Ascending aorta (tissue), 2 donors: ENCODE measurements around the gene AIFM3. TPM values are rescaled to one million over a fixed set of nuclear protein-coding genes. Genes with fewer than 3 reads are reported as not detected.

Source experiments
- DNase-seq, 2 donors: peaks; one replicate each; pipeline ENCODE4 v3.0.0-alpha.2; 2019; ENCODE audit warnings: low spot score in 2 of 2
- H3K27ac ChIP-seq, 2 donors: fragments of 200-600 bp; sonication (generic); one replicate each; pipeline ENCODE4 v1.5.1; 2016 to 2017; ENCODE audit warnings: mild to moderate bottlenecking in 1 of 2
- H3K27me3 ChIP-seq: fragments of 200-600 bp; sonication (generic); one replicate; pipeline ENCODE4 v1.5.1; 2017
- H3K36me3 ChIP-seq, 2 donors: fragments of 200-600 bp; sonication (generic); one replicate each; pipeline ENCODE4 v1.5.1; 2016
- H3K4me1 ChIP-seq, 2 donors: fragments of 200-600 bp; sonication (generic); one replicate each; pipeline ENCODE4 v1.5.1; 2016 to 2017; ENCODE audit warnings: mild to moderate bottlenecking in 1 of 2
- H3K4me3 ChIP-seq, 2 donors: fragments of 200-600 bp; sonication (generic); one replicate each; pipeline ENCODE4 v1.5.1; 2016 to 2017; ENCODE audit warnings: mild to moderate bottlenecking in 1 of 2
- H3K9me3 ChIP-seq, 2 donors: fragments of 200-600 bp; sonication (generic); one replicate each; pipeline ENCODE4 v1.5.1; 2016
- intact Hi-C: fragments of 100-400 bp; cut with DNase I; formaldehyde crosslinking; loops from one replicate; pipeline ENCODE4 v1.15.1; 2023
- total RNA-seq: library from RNA; depleted of rRNA; stranded (reverse); fragments of >200 nt; gene quantifications from one replicate; pipeline ENCODE4 v1.1.0, GENCODE V29; 2016
- TF ChIP-seq, protein P1 (sequence below), 3 experiments: fragments of 200-600 bp in 2 of 3; fragments of 450-650 bp in 1 of 3; sonication (generic) in 2 of 3; IDR thresholded peaks; one replicate each; pipeline ENCODE4 v1.5.1; 2016 to 2019; ENCODE audit warnings: antibody characterized with exemption in 3 of 3, mild to moderate bottlenecking in 1 of 3, moderate library complexity in 1 of 3

AIFM3 gene
- total RNA-seq, 1 donor from 2014 or later: not detected

DNA sequence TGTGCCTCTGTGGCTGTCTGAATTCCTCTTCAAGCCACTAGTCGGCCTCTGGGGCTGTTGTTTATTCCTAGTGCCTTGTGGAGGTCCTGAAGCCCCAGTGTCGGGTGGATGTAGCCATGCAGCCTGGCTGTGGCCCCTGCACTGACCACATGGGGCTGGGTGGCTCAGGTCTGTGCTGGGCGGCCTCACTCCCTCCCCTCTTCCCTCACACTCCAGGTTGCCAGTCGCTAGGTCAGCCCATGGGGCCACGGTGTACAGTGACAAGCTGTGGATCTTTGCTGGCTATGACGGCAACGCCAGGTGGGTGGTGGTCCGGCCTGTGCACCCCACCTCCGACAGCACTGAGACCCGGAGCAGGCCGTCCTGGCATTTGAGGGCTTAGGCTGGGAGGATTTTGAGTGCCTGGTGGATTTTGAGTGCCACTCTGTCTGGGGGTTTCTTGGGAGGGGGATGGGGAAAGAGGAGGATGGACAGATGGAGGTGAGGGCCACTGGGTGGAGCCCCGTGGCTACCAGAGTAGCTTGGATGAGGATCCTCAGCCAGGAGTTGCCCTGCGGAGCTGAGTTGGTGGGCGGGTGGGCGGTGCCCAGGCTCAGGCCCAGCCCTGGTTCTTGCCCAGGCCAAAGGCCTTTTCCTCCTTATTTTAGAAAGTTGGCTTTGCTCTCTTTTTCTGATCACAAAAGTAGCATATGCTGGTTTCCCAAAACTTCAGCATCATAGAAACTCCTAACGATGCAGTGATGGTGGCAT is 21.7 kb downstream of the AIFM3 start:
- H3K9me3 ChIP-seq: no peaks in the 10 kb centered on the region
- H3K27ac ChIP-seq: no peak overlapping the region
- TF ChIP-seq, protein P1, sequence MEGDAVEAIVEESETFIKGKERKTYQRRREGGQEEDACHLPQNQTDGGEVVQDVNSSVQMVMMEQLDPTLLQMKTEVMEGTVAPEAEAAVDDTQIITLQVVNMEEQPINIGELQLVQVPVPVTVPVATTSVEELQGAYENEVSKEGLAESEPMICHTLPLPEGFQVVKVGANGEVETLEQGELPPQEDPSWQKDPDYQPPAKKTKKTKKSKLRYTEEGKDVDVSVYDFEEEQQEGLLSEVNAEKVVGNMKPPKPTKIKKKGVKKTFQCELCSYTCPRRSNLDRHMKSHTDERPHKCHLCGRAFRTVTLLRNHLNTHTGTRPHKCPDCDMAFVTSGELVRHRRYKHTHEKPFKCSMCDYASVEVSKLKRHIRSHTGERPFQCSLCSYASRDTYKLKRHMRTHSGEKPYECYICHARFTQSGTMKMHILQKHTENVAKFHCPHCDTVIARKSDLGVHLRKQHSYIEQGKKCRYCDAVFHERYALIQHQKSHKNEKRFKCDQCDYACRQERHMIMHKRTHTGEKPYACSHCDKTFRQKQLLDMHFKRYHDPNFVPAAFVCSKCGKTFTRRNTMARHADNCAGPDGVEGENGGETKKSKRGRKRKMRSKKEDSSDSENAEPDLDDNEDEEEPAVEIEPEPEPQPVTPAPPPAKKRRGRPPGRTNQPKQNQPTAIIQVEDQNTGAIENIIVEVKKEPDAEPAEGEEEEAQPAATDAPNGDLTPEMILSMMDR (IDR thresholded peaks at IDR 0.05): no peak
- no peak for DNase-seq
- H3K4me1 ChIP-seq: no peaks in the 10 kb centered on the region
- intact Hi-C loops: loop anchor here (10.0 kb wide), 1 partner anchor 656 kb away; the partner anchor contains the start of gene SDF2L1
- no peak overlapping the region for H3K4me3 ChIP-seq
- peaks cover 47 to 71% of the 10 kb centered on the region in 2 donors for H3K36me3 ChIP-seq
- H3K27me3 ChIP-seq: no peaks in the 10 kb centered on the region

DNA sequence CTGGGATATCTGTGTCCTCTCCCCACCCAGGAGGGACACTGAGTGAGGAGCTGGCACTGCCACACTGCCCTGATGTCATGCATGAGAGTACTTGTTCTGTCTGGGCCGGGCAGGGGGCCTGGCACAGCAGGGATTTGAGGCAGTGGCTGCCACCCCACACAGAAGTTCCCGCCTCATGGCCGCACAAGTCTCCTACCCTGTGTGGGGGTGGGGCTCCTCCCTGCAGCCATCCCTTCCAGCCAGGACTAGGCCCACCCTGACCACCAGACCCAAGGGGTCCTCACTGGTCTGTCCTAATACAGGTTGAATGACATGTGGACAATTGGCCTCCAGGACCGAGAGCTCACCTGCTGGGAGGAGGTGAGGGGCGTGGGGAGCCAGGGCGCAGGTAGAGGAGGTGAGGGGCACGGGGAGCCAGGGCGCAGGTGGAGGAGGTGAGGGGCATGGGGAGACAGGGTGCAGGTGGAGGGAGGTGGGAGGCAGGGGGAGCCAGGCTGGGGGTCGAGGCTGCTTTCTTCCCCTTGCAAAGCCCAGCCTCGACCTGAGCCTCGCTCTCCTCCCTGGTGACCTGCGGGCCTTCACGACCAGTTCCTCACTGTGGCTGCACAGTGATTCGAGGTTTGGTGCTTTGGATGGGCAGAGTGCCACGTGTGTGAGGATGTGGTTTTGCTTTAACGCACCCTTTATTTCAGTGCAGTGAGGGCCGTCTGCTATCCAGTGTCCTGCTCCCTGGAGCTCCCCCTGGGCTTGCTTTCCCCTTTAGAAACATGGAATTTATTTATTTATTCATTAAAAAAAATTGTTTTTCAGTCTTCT is 22.5 kb downstream of the AIFM3 start:
- Histone ChIP-seq H3K4me1 (no peaks in the 10 kb centered on the region), H3K9me3 (no peaks in the 10 kb centered on the region), H3K27ac (no peak overlapping the region), H3K4me3 (no peak overlapping the region), H3K36me3 (peaks cover 50 to 77% of the 10 kb centered on the region in 2 donors), H3K27me3 (no peaks in the 10 kb centered on the region)
- no peak for DNase-seq
- intact Hi-C loops: loop anchor here (2.0 to 10.0 kb wide), 2 partner anchors 21 to 655 kb away; partner anchors contain the start of gene SDF2L1
- TF ChIP-seq, protein P1 (IDR thresholded peaks at IDR 0.05): no peak

DNA sequence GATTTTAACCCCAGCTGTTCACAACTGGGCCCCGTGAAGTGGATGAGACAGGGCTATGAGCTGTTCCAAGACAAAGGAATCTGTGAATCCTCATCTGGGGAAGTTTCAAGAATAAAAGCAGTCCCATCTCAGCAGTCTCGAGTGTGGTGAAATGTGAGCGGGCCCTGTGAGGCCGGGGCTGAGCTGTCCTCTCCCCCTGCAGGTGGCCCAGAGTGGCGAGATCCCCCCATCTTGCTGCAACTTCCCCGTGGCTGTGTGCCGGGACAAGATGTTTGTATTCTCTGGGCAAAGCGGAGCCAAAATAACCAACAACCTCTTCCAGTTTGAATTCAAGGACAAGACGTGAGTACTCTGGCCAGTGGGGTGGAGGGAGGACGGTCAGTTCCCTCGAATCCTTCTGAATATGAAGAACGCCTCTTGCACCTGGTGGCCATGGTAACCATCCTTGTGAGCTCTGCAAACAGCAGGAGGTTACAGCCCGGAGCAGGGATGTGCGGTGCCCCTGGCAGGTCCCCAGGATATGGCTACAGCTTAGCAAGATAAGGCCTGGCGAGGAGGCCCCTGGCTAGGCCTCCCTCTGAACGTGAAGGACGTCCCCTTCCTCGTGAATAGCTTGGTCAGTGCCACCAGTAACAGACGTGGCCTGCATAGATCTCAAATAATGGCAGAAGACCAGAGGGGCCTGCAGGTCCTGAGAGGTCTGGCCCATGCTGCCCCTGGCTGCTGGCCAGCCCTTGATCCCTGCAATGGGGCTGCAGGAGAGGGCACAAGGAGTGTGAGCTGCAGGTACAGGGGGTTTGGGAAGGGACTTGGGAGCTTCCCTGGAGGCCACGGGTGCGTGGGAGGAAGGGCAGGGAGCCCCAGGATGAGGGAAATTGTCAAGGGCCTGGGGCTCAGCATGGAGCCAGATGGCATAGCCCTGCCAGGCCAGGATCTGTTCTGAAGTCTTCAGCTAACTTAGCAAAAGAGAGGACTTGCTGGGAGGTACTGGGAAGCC is 23.4 kb downstream of the AIFM3 start:
- intact Hi-C loops: loop anchor here (2.0 kb wide), 1 partner anchor 20 kb away; no protein-coding TSS in a partner anchor
- Histone ChIP-seq H3K9me3 (no peaks in the 10 kb centered on the region), H3K4me3 (no peak overlapping the region), H3K36me3 (peaks cover 49 to 84% of the 10 kb centered on the region in 2 donors), H3K4me1 (no peaks in the 10 kb centered on the region), H3K27ac (no peak overlapping the region), H3K27me3 (no peaks in the 10 kb centered on the region)
- TF ChIP-seq, protein P1 (IDR thresholded peaks at IDR 0.05): no peak
- no peak for DNase-seq

DNA sequence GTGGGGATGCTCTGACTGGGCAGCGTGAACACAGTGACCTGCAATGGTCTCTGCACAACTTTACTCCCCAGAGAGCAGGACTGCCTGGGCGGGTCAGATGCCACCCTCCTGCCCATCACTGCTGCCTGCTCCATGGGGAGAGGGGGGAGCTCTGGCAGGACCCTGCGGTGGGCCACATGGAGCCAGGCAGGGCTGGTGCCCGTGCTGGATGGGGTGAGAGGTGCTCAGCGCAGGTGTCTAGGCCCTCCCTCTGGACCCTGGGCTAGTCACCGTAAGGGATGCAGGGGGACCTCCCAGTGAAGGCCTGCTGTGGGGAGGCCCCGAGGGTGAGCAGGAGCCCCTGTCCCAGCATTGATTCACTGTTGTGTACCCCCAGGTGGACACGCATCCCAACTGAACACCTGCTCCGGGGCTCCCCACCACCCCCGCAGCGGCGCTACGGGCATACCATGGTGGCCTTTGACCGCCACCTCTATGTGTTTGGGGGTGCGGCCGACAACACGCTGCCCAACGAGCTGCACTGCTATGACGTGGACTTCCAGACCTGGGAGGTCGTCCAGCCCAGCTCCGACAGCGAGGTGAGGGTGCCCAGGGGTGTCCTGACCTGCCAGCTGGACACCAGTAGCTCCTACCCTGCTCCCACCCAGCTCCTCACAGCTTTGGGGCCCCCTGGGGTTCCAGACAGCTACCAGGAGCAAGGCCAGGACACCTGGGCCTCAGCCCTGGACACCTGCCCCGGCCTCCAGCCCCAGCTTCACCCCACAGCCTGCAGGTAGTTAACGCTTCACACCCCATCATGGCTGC is 24.4 kb downstream of the AIFM3 start:
- DNase-seq: no peak
- TF ChIP-seq, protein P1 (IDR thresholded peaks at IDR 0.05): no peak
- Histone ChIP-seq H3K27ac (no peak overlapping the region), H3K36me3 (peaks cover 49 to 87% of the 10 kb centered on the region in 2 donors), H3K27me3 (no peaks in the 10 kb centered on the region), H3K4me3 (no peak overlapping the region), H3K4me1 (no peaks in the 10 kb centered on the region), H3K9me3 (no peaks in the 10 kb centered on the region)
- intact Hi-C loops: loop anchor here (2.0 kb wide), 1 partner anchor 19 kb away; no protein-coding TSS in a partner anchor
